Fibroblast of lung (primary cell): ENCODE results near the gene EFNA5. TPM values are rescaled to one million over a fixed set of nuclear protein-coding genes. Genes with fewer than 3 reads are reported as not detected.

ENCODE experiments used
- DNase-seq, 2 donors: peaks; one replicate each; pipeline versions ENCODE4 v3.0.0 to v3.0.0-alpha.2; 2010; ENCODE audit warnings: low read depth in 2 of 2
- H2AFZ ChIP-seq: 2 replicates; pipeline ENCODE4 v1.5.1; 2012; ENCODE audit warnings: low read length, control low read depth, inconsistent platforms
- H3K27ac ChIP-seq: 2 replicates; pipeline ENCODE4 v1.5.1; 2011; ENCODE audit warnings: low read length, control low read depth; ENCODE audit not compliant: insufficient read depth
- H3K27me3 ChIP-seq: 2 replicates; pipeline ENCODE4 v1.5.1; 2011; ENCODE audit warnings: mild to moderate bottlenecking, low read length; ENCODE audit not compliant: control insufficient read depth, insufficient read depth
- H3K36me3 ChIP-seq: 2 replicates; pipeline ENCODE4 v1.5.1; 2011; ENCODE audit warnings: low read length; ENCODE audit not compliant: control insufficient read depth, insufficient read depth
- H3K4me1 ChIP-seq: 2 replicates; pipeline ENCODE4 v1.5.1; 2011; ENCODE audit warnings: low read length; ENCODE audit not compliant: control insufficient read depth, insufficient read depth; ENCODE audit errors: extremely low read depth
- H3K4me2 ChIP-seq: 2 replicates; pipeline ENCODE4 v1.5.1; 2011; ENCODE audit warnings: low read length, control low read depth; ENCODE audit not compliant: insufficient read depth; ENCODE audit errors: extremely low read depth
- H3K4me3 ChIP-seq, 4 experiments: fragments of 200-600 bp in 1 of 4; sonication (generic) in 1 of 4; replicated peaks in 1 of 4; 2 replicates each; pipeline ENCODE4 v1.5.1; 2011 to 2016; ENCODE audit warnings: low read length in 4 of 4, low read depth in 3 of 4, mild to moderate bottlenecking in 3 of 4, control low read depth in 2 of 4, inconsistent platforms in 1 of 4, mixed read lengths in 1 of 4; ENCODE audit not compliant: insufficient read depth in 1 of 4; ENCODE audit errors: control extremely low read depth in 1 of 4
- H3K79me2 ChIP-seq: 2 replicates; pipeline ENCODE4 v1.5.1; 2012; ENCODE audit warnings: mild to moderate bottlenecking, low read length, inconsistent platforms; ENCODE audit not compliant: control insufficient read depth, insufficient read depth
- H3K9ac ChIP-seq: 2 replicates; pipeline ENCODE4 v1.5.1; 2011; ENCODE audit warnings: mild to moderate bottlenecking, low read length, control low read depth; ENCODE audit not compliant: insufficient read depth
- H3K9me3 ChIP-seq: 2 replicates; pipeline ENCODE4 v1.5.1; 2012; ENCODE audit warnings: low read depth, low read length; ENCODE audit not compliant: control insufficient read depth, insufficient read depth
- H4K20me1 ChIP-seq: 2 replicates; pipeline ENCODE4 v1.5.1; 2011; ENCODE audit warnings: low read length; ENCODE audit not compliant: control insufficient read depth, insufficient read depth; ENCODE audit errors: extremely low read depth
- CTCF ChIP-seq, 2 donors: IDR thresholded peaks in 1 of 2; conservative IDR thresholded peaks in 1 of 2; 1 replicate in 1 of 2; 2 replicates in 1 of 2; pipeline ENCODE4 v1.5.1; 2011 to 2012; ENCODE audit warnings: low read length in 2 of 2, control low read depth in 1 of 2, inconsistent platforms in 1 of 2, low read depth in 1 of 2, mild to moderate bottlenecking in 1 of 2
- EZH2 ChIP-seq: IDR thresholded peaks from 2 replicates; pipeline ENCODE4 v1.5.1; 2012; ENCODE audit warnings: low read length, control low read depth, mild to moderate bottlenecking; ENCODE audit errors: missing control alignments
- polyA plus RNA-seq, 2 donors: library from polyadenylated mRNA; depleted of rRNA in 1 of 2; stranded (reverse) in 1 of 2; unstranded in 1 of 2; fragments of >200 nt; gene quantifications; 2 replicates each; pipeline ENCODE4 v1.2.1, GENCODE V29; 2011 to 2012; ENCODE audit warnings: missing spikeins in 1 of 2
- total RNA-seq: library from RNA; depleted of rRNA; stranded (reverse); fragments of >200 nt; gene quantifications from 2 replicates; pipeline ENCODE4 v1.2.1, GENCODE V29; 2014

The EFNA5 gene
- total and polyA plus RNA-seq, 2 donors (not counting 1 experiment from before 2014, with no cell fraction given), result 3.5 to 3.7 TPM

GRCh38 chr5:107393851-107394250 lies 276.9 kb downstream of the EFNA5 start:
- peak in 1 of 2 donors; percentile 21 for DNase-seq
- Histone ChIP-seq H3K79me2 (no peaks in the 10 kb centered on the region), H3K4me1 (peaks cover 4% of the 10 kb centered on the region), H3K36me3 (no peaks in the 10 kb centered on the region), H3K9ac (no peak overlapping the region), H2AFZ (no peak overlapping the region), H3K9me3 (no peaks in the 10 kb centered on the region), H3K27ac (no peak overlapping the region), H3K27me3 (no peaks in the 10 kb centered on the region), H3K4me3 (no peak overlapping the region), H4K20me1 (no peaks in the 10 kb centered on the region), H3K4me2 (no peak overlapping the region)
- no peak for TF ChIP-seq EZH2
- no peak for TF ChIP-seq CTCF (conservative IDR thresholded peaks at IDR 0.05 in 1 of 2, IDR thresholded peaks at IDR 0.05 in 1 of 2; ENCODE audit: low read depth in 1 of 2, low read length in 2 of 2)

DNA sequence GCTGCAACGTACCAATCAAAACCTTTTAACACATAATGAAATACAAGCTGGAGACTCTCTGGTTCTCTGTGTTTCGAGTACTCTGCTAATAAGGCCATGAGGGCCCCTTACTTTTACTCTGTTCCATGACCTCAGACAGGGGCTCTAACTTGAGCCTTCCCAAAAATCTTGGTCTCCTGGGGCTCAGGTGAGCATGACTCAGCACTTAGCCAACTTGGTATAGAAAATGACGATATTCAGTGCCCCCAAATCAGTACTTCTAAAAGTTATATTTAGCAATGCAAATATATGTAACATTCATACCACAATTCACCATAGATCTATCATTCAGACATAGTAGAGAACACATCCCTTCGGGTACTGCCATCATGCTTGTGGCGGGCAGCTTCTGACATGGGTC lies 278.9 kb downstream of the EFNA5 start:
- DNase-seq, result no peak
- no peaks in the 10 kb centered on the region for H3K79me2 ChIP-seq
- H3K4me1 ChIP-seq, result peaks cover 10% of the 10 kb centered on the region
- H3K9ac ChIP-seq, result no peak overlapping the region
- no peaks in the 10 kb centered on the region for H4K20me1 ChIP-seq
- no peak overlapping the region for H3K4me3 ChIP-seq
- no peaks in the 10 kb centered on the region for H3K36me3 ChIP-seq
- no peaks in the 10 kb centered on the region for H3K9me3 ChIP-seq
- TF ChIP-seq EZH2 (no peak), CTCF (conservative IDR thresholded peaks at IDR 0.05 in 1 of 2, IDR thresholded peaks at IDR 0.05 in 1 of 2; ENCODE audit: low read depth in 1 of 2, low read length in 2 of 2) (no peak)
- no peaks in the 10 kb centered on the region for H3K27me3 ChIP-seq
- no peak overlapping the region for H3K27ac ChIP-seq
- no peak overlapping the region for H3K4me2 ChIP-seq
- no peak overlapping the region for H2AFZ ChIP-seq

- Histone ChIP-seq H3K27ac (no peak overlapping the region), H3K36me3 (no peaks in the 10 kb centered on the region), H3K4me1 (peaks cover 10% of the 10 kb centered on the region), H3K9me3 (no peaks in the 10 kb centered on the region), H2AFZ (no peak overlapping the region), H3K4me3 (no peak overlapping the region), H3K79me2 (no peaks in the 10 kb centered on the region), H3K4me2 (no peak overlapping the region), H3K27me3 (no peaks in the 10 kb centered on the region), H3K9ac (no peak overlapping the region), H4K20me1 (no peaks in the 10 kb centered on the region)
- TF ChIP-seq CTCF (conservative IDR thresholded peaks at IDR 0.05 in 1 of 2, IDR thresholded peaks at IDR 0.05 in 1 of 2; ENCODE audit: low read depth in 1 of 2, low read length in 2 of 2) (no peak), EZH2 (no peak)
- DNase-seq, result no peak
These were observed 281.0 kb downstream of the EFNA5 start for GRCh38 chr5:107389775-107390148.
